Mesenchymal stem cell (in vitro differentiated cells and primary cell): ENCODE data around the gene CACNA1C.

Source experiments
- DNase-seq: peaks from one replicate; pipeline ENCODE4 v3.0.0-alpha.2; 2013
- H2AFZ ChIP-seq: one replicate; pipeline ENCODE4 v1.6.1; 2013; ENCODE audit warnings: low read depth, mild to moderate bottlenecking, control low read depth, inconsistent platforms, low read length, moderate library complexity
- H2AK5ac ChIP-seq: 2 replicates; pipeline ENCODE4 v1.6.1; 2013; ENCODE audit warnings: low read length, moderate library complexity, mild to moderate bottlenecking, inconsistent platforms; ENCODE audit not compliant: severe bottlenecking
- H2BK120ac ChIP-seq: one replicate; pipeline ENCODE4 v1.6.1; 2013; ENCODE audit warnings: low read depth, mild to moderate bottlenecking, inconsistent platforms, low read length, moderate library complexity
- H2BK12ac ChIP-seq, 2 experiments: one replicate each; pipeline ENCODE4 v1.6.1; 2013; ENCODE audit warnings: inconsistent platforms in 2 of 2, low read length in 2 of 2, mild to moderate bottlenecking in 2 of 2, moderate library complexity in 2 of 2, control low read depth in 1 of 2
- H2BK15ac ChIP-seq: one replicate; pipeline ENCODE4 v1.6.1; 2013; ENCODE audit warnings: mild to moderate bottlenecking, low read depth, inconsistent platforms; ENCODE audit not compliant: poor library complexity, severe bottlenecking
- H2BK5ac ChIP-seq: 2 replicates; pipeline ENCODE4 v1.6.1; 2013; ENCODE audit warnings: low read depth, mild to moderate bottlenecking, low read length, control low read depth, inconsistent platforms; ENCODE audit not compliant: poor library complexity, severe bottlenecking
- H3K14ac ChIP-seq, 2 experiments: one replicate each; pipeline ENCODE4 v1.6.1; 2013; ENCODE audit warnings: inconsistent platforms in 2 of 2, low read length in 2 of 2, control low read depth in 1 of 2, mild to moderate bottlenecking in 1 of 2, moderate library complexity in 1 of 2
- H3K18ac ChIP-seq, 2 experiments: one replicate each; pipeline ENCODE4 v1.6.1; 2013; ENCODE audit warnings: inconsistent platforms in 2 of 2, low read length in 2 of 2, control low read depth in 1 of 2, low read depth in 1 of 2, mild to moderate bottlenecking in 1 of 2
- H3K23ac ChIP-seq, 2 experiments: one replicate each; pipeline ENCODE4 v1.6.1; 2013; ENCODE audit warnings: inconsistent platforms in 2 of 2, low read length in 2 of 2, mild to moderate bottlenecking in 2 of 2, moderate library complexity in 2 of 2, control low read depth in 1 of 2
- H3K27ac ChIP-seq: 2 replicates; pipeline ENCODE4 v1.5.1; 2013; ENCODE audit warnings: mild to moderate bottlenecking, moderate library complexity, low read length, control low read depth, inconsistent platforms; ENCODE audit not compliant: poor library complexity, severe bottlenecking
- H3K27me3 ChIP-seq, 2 experiments: 2 replicates each; pipeline versions ENCODE4 v1.6.1 to v1.7.0; 2013; ENCODE audit warnings: low read length in 2 of 2, mild to moderate bottlenecking in 2 of 2, moderate library complexity in 2 of 2, control low read depth in 1 of 2, inconsistent platforms in 1 of 2; ENCODE audit not compliant: control insufficient read depth in 1 of 2, insufficient read depth in 1 of 2
- H3K36me3 ChIP-seq, 2 experiments: 2 replicates each; pipeline versions ENCODE4 v1.6.1 to v1.7.0; 2013; ENCODE audit warnings: low read length in 2 of 2, control low read depth in 1 of 2, inconsistent platforms in 1 of 2, low read depth in 1 of 2, mild to moderate bottlenecking in 1 of 2; ENCODE audit not compliant: insufficient read depth in 2 of 2, control insufficient read depth in 1 of 2
- H3K4ac ChIP-seq, 2 experiments: one replicate each; pipeline ENCODE4 v1.6.1; 2013; ENCODE audit warnings: inconsistent platforms in 2 of 2, low read length in 2 of 2, mild to moderate bottlenecking in 2 of 2, moderate library complexity in 2 of 2, control low read depth in 1 of 2, low read depth in 1 of 2
- H3K4me1 ChIP-seq: 2 replicates; pipeline ENCODE4 v1.6.1; 2013; ENCODE audit warnings: low read depth, low read length, control low read depth; ENCODE audit not compliant: control insufficient read depth, insufficient read depth
- H3K4me2 ChIP-seq: 2 replicates; pipeline ENCODE4 v1.6.1; 2013; ENCODE audit warnings: low read length, mild to moderate bottlenecking, inconsistent platforms; ENCODE audit not compliant: poor library complexity, severe bottlenecking
- H3K4me3 ChIP-seq, 2 experiments: 2 replicates each; pipeline versions ENCODE4 v1.5.1 to v1.7.0; 2013; ENCODE audit warnings: low read length in 2 of 2, mild to moderate bottlenecking in 2 of 2, control low read depth in 1 of 2, low read depth in 1 of 2; ENCODE audit not compliant: insufficient read depth in 1 of 2
- H3K79me1 ChIP-seq: replicated peaks from 2 replicates; pipeline ENCODE4 v1.6.1; 2013; ENCODE audit warnings: mild to moderate bottlenecking, control low read depth, low read length, inconsistent platforms; ENCODE audit not compliant: poor library complexity, severe bottlenecking
- H3K9ac ChIP-seq: 2 replicates; pipeline ENCODE4 v1.7.0; 2013; ENCODE audit warnings: mild to moderate bottlenecking, low read length, moderate library complexity
- H3K9me3 ChIP-seq: 2 replicates; pipeline ENCODE4 v1.7.0; 2013; ENCODE audit warnings: mild to moderate bottlenecking, low read length; ENCODE audit not compliant: control insufficient read depth
- H4K8ac ChIP-seq: one replicate; pipeline ENCODE4 v1.6.1; 2013; ENCODE audit warnings: inconsistent platforms, mild to moderate bottlenecking, low read length, moderate library complexity
- H4K91ac ChIP-seq: one replicate; pipeline ENCODE4 v1.6.1; 2013; ENCODE audit warnings: mild to moderate bottlenecking, low read length, inconsistent platforms
- WGBS: methylation state at CpG from one replicate; pipeline ENCODE4 v1.1.7; 2013; ENCODE audit warnings: mixed read lengths; 5-methylcytosine and 5-hydroxymethylcytosine counted together

The CACNA1C gene

DNA sequence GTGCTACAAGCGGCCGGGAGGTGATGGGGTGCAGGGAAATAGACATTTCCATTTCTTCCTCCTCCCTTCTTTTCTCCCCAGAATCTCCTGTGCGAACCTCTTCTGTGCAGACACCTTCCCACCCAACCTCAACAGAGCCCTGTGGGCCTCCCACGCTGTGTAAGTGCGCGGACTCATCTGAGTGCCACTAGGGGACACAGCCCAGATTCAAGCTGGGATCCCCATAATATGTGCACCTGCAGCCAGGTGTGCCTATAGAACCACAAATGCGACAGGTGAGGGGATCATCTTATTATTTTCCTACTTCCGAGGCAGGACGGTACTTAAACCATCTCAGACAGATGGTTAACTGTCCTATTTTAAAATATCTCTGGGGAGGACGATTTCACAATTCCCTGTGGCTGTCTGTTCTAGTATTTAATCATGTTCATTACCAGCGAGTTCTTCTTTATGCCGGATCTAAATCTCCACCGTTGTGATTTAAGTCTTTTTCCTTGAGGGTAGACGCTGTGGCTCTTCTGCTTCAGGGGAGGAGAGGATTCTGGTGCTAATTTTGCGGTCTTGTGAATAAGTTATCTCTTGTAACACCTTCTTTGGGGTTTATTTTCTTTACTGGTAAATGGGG is 17.2 kb upstream of the CACNA1C start:
- Histone ChIP-seq H3K4me2 (peak overlapping the region; percentile 64), H2BK15ac (no peak overlapping the region), H3K4me1 (peaks cover 6% of the 10 kb centered on the region), H3K14ac (no peak overlapping the region), H3K27me3 (peaks cover 42 to 84% of the 10 kb centered on the region in 2 experiments), H3K36me3 (no peaks in the 10 kb centered on the region), H2AFZ (no peak overlapping the region), H3K23ac (no peak overlapping the region), H3K18ac (no peak overlapping the region), H4K8ac (peak overlapping the region; percentile 45), H2BK120ac (no peak overlapping the region), H3K4me3 (peak overlapping the region in 1 of 2 experiments; percentile 79), H3K27ac (no peak overlapping the region), H2BK12ac (no peak overlapping the region), H2AK5ac (no peak overlapping the region), H2BK5ac (no peak overlapping the region), H3K9ac (peak overlapping the region; percentile 74), H3K79me1 (no peaks in the 10 kb centered on the region), H4K91ac (no peak overlapping the region), H3K9me3 (no peaks in the 10 kb centered on the region), H3K4ac (no peak overlapping the region)
- DNase-seq, result no peak
- 89% methylated on average over 13 of the region's 15 CpGs for WGBS

DNA sequence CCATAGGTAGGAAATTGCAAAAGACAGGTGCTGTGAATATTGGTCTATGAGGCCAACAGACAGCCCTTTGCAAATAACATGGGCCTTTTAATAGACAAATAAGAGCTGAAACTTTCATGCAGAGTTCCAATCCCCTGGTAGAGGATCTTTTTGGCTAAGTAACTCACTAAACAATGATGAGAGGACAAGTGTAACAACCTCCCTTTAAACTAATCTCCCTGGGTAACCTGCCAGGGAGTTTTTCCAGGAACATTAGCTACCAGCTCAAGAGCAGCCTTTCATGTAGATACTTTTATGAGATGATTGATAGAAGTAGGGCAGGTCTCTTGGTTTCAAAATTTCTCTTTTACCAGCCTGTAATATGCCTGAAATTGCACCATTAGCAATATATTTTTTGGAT is 13.8 kb upstream of the CACNA1C start:
- no peak overlapping the region for H3K18ac ChIP-seq
- no peaks in the 10 kb centered on the region for H3K9me3 ChIP-seq
- H4K91ac ChIP-seq, result no peak overlapping the region
- no peak overlapping the region for H4K8ac ChIP-seq
- no peaks in the 10 kb centered on the region for H3K36me3 ChIP-seq
- no peak overlapping the region for H2BK5ac ChIP-seq
- no peaks in the 10 kb centered on the region for H3K79me1 ChIP-seq
- H2BK15ac ChIP-seq, result no peak overlapping the region
- H2AFZ ChIP-seq, result no peak overlapping the region
- no peak overlapping the region for H3K23ac ChIP-seq
- no peak overlapping the region for H3K14ac ChIP-seq
- DNase-seq, result no peak
- H3K9ac ChIP-seq, result no peak overlapping the region
- H2BK120ac ChIP-seq, result no peak overlapping the region
- H3K4ac ChIP-seq, result no peak overlapping the region
- no peak overlapping the region for H2BK12ac ChIP-seq
- no peak overlapping the region for H2AK5ac ChIP-seq
- no peak overlapping the region for H3K4me3 ChIP-seq
- H3K4me2 ChIP-seq, result no peak overlapping the region
- no peak overlapping the region for H3K27ac ChIP-seq
- H3K27me3 ChIP-seq, result peaks cover 12 to 56% of the 10 kb centered on the region in 2 experiments
- H3K4me1 ChIP-seq, result peaks cover 6% of the 10 kb centered on the region

DNA sequence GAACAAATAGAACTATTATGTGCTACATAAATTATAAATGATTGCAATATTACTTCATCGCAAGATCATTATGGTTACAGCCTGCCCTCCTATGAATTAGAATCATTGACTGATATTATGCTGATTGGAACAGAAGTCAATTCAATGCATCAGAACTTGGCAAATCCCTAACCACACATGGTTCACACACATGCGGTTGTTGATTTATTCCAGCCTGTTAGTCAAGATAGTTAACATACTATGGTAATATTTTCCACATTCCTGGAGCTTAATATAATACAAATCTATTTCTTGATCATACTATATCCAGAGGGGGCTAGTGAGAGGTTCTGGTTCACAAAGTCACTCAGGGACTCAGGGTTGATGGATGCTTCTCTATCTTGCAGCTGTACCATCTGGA is 9.7 kb upstream of the CACNA1C start:
- no peak overlapping the region for H3K14ac ChIP-seq
- no peak overlapping the region for H3K4me3 ChIP-seq
- H2AK5ac ChIP-seq, result no peak overlapping the region
- H3K23ac ChIP-seq, result no peak overlapping the region
- no peak overlapping the region for H4K8ac ChIP-seq
- no peak overlapping the region for H4K91ac ChIP-seq
- H3K4ac ChIP-seq, result no peak overlapping the region
- WGBS, result 100% methylated on average over 1 of the region's 2 CpGs
- no peak overlapping the region for H3K18ac ChIP-seq
- no peak for DNase-seq
- H2AFZ ChIP-seq, result no peak overlapping the region
- no peaks in the 10 kb centered on the region for H3K9me3 ChIP-seq
- no peak overlapping the region for H3K9ac ChIP-seq
- H2BK5ac ChIP-seq, result no peak overlapping the region
- peaks cover 5 to 54% of the 10 kb centered on the region in 2 experiments for H3K27me3 ChIP-seq
- no peak overlapping the region for H3K4me2 ChIP-seq
- no peak overlapping the region for H2BK12ac ChIP-seq
- no peaks in the 10 kb centered on the region for H3K4me1 ChIP-seq
- no peak overlapping the region for H2BK120ac ChIP-seq
- H3K36me3 ChIP-seq, result no peaks in the 10 kb centered on the region
- no peaks in the 10 kb centered on the region for H3K79me1 ChIP-seq
- H2BK15ac ChIP-seq, result no peak overlapping the region
- H3K27ac ChIP-seq, result no peak overlapping the region

DNA sequence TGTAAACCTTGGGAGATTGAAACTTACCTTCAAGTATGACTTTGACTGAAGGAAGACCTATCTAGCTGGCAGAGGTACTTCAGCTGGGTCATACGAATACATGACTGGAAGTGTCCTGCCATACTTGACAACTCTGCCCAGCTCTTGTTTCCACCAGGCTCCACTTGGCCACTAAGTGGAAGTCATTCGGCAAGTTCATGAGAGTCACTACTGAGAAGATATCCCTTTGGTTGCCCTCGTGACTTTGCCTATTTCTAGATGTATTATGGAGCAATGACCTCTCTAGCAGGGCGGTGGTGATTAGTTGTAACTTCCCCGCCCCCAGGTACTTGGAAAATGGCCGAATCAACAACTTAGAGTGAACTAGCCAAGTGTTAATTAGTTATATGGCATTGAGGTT is 8.6 kb upstream of the CACNA1C start:
- H3K9ac ChIP-seq, result no peak overlapping the region
- no peak overlapping the region for H3K27ac ChIP-seq
- no peak overlapping the region for H3K14ac ChIP-seq
- H3K36me3 ChIP-seq, result no peaks in the 10 kb centered on the region
- no peak overlapping the region for H3K23ac ChIP-seq
- H4K8ac ChIP-seq, result no peak overlapping the region
- no peak overlapping the region for H3K4me3 ChIP-seq
- H3K4me2 ChIP-seq, result no peak overlapping the region
- H3K4me1 ChIP-seq, result no peaks in the 10 kb centered on the region
- DNase-seq, result no peak
- no peak overlapping the region for H3K18ac ChIP-seq
- no peak overlapping the region for H2BK12ac ChIP-seq
- H2BK120ac ChIP-seq, result no peak overlapping the region
- H2AK5ac ChIP-seq, result no peak overlapping the region
- 78% methylated on average over 6 of the region's 6 CpGs for WGBS
- peaks cover 8 to 57% of the 10 kb centered on the region in 2 experiments for H3K27me3 ChIP-seq
- H2BK5ac ChIP-seq, result no peak overlapping the region
- no peak overlapping the region for H2BK15ac ChIP-seq
- no peak overlapping the region for H3K4ac ChIP-seq
- H4K91ac ChIP-seq, result no peak overlapping the region
- H3K9me3 ChIP-seq, result no peaks in the 10 kb centered on the region
- H2AFZ ChIP-seq, result no peak overlapping the region
- H3K79me1 ChIP-seq, result no peaks in the 10 kb centered on the region
